OCI-LY3 (cell line): ENCODE results near the gene UIMC1.

Experiments
- H2AFZ ChIP-seq: fragments of 200-600, 300-600 bp; shearing (Covaris generic); 2 replicates; pipeline ENCODE4 v1.6.0; 2014; ENCODE audit warnings: antibody characterized with exemption, low read depth, low read length
- H3K27ac ChIP-seq: fragments of 200-600, 300-600 bp; sonication (generic); 2 replicates; pipeline ENCODE4 v1.5.1; 2014; ENCODE audit warnings: mild to moderate bottlenecking, low read length, moderate library complexity, mixed read lengths
- H3K27me3 ChIP-seq: fragments of 200-600, 300-600 bp; sonication (generic); 2 replicates; pipeline ENCODE4 v1.6.1; 2014; ENCODE audit warnings: low read depth, low read length, mixed read lengths
- H3K36me3 ChIP-seq: fragments of 200-600, 300-600 bp; sonication (generic); replicated peaks from 2 replicates; pipeline ENCODE3; 2014; ENCODE audit warnings: low read depth, low read length, mixed read lengths
- H3K4me1 ChIP-seq: fragments of 300-600, 200-600 bp; sonication (generic); 2 replicates; pipeline ENCODE4 v1.6.1; 2014; ENCODE audit warnings: low read length, mixed read lengths
- H3K4me2 ChIP-seq: fragments of 200-600, 300-600 bp; sonication (generic); 2 replicates; pipeline ENCODE4 v1.6.1; 2014; ENCODE audit warnings: low read length, mixed read lengths
- H3K4me3 ChIP-seq: fragments of 300-600, 200-600 bp; sonication (generic); 2 replicates; pipeline ENCODE4 v1.5.1; 2014; ENCODE audit warnings: antibody characterized with exemption, mild to moderate bottlenecking, low read length, moderate library complexity
- H3K79me2 ChIP-seq: fragments of 300-600, 200-600 bp; shearing (Covaris generic); 2 replicates; pipeline ENCODE4 v1.6.1; 2014; ENCODE audit warnings: mild to moderate bottlenecking, low read length, mixed read lengths
- H3K9ac ChIP-seq: fragments of 300-600, 200-600 bp; shearing (Covaris generic); 2 replicates; pipeline ENCODE4 v1.6.0; 2014; ENCODE audit warnings: mild to moderate bottlenecking, low read length, moderate library complexity
- H3K9me3 ChIP-seq: fragments of 200-600, 300-600 bp; shearing (Covaris generic); 2 replicates; pipeline ENCODE4 v1.6.1; 2014; ENCODE audit warnings: low read length, mixed read lengths; ENCODE audit not compliant: insufficient read depth
- H4K20me1 ChIP-seq: fragments of 200-600, 300-600 bp; sonication (generic); 2 replicates; pipeline ENCODE4 v1.6.1; 2016; ENCODE audit warnings: low read length, mixed read lengths; ENCODE audit not compliant: insufficient read depth
- EZH2phosphoT487 ChIP-seq: fragments of 200-600 bp; shearing (Covaris generic); IDR thresholded peaks from 2 replicates; pipeline ENCODE4 v1.6.1; 2018; ENCODE audit warnings: antibody characterized with exemption, mixed run types, low read depth
- TF ChIP-seq, protein P1 (sequence below): fragments of 200-600, 300-600 bp; sonication (generic); IDR thresholded peaks from 2 replicates; pipeline ENCODE4 v1.5.1; 2014; ENCODE audit warnings: antibody characterized with exemption, low read length, low read depth

UIMC1 gene

DNA sequence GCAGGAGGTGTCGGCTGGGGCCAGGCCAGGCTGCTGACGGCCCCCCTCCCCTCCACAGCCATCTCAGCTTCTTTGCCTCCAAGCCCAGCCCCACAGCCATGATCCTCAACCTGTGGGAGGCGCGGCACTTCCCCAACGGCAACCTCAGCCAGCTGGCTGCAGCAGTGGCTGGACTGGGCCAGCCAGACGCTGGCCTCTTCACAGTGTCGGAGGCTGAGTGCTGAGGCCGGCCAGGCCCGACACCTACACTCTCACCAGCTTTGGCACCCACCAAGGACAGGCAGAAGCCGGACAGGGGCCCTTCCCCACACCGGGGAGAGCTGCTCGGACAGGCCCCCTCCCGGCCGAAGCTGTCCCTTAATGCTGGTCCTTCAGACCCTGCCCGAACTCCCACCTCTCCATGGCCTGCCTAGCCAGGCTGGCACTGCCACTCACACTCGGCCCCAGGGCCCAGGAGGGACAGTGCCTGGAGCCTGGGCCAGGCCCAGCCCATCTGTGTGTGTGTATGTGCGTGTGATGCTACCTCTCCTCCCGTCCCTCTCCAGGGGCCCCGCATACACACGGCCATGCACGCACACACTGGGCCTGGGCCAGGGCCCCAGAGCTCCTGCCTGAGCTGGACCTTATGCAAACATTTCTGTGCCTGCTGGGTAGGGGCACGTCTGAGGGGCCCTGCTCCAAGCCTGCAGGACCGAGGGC is 126.8 kb downstream of the UIMC1 start:
- Histone ChIP-seq H3K4me2 (no peak overlapping the region), H3K79me2 (no peaks in the 10 kb centered on the region), H3K4me3 (no peak overlapping the region), H3K4me1 (peaks cover 1% of the 10 kb centered on the region; the same call in 1 of the 2 replicates), H3K9ac (no peak overlapping the region), H3K27me3 (no peaks in the 10 kb centered on the region), H3K9me3 (no peaks in the 10 kb centered on the region), H2AFZ (no peak overlapping the region), H4K20me1 (no peaks in the 10 kb centered on the region), H3K36me3 (no peaks in the 10 kb centered on the region), H3K27ac (no peak overlapping the region)
- no peak for TF ChIP-seq EZH2phosphoT487
- TF ChIP-seq, protein P1, sequence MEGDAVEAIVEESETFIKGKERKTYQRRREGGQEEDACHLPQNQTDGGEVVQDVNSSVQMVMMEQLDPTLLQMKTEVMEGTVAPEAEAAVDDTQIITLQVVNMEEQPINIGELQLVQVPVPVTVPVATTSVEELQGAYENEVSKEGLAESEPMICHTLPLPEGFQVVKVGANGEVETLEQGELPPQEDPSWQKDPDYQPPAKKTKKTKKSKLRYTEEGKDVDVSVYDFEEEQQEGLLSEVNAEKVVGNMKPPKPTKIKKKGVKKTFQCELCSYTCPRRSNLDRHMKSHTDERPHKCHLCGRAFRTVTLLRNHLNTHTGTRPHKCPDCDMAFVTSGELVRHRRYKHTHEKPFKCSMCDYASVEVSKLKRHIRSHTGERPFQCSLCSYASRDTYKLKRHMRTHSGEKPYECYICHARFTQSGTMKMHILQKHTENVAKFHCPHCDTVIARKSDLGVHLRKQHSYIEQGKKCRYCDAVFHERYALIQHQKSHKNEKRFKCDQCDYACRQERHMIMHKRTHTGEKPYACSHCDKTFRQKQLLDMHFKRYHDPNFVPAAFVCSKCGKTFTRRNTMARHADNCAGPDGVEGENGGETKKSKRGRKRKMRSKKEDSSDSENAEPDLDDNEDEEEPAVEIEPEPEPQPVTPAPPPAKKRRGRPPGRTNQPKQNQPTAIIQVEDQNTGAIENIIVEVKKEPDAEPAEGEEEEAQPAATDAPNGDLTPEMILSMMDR = no peak

DNA sequence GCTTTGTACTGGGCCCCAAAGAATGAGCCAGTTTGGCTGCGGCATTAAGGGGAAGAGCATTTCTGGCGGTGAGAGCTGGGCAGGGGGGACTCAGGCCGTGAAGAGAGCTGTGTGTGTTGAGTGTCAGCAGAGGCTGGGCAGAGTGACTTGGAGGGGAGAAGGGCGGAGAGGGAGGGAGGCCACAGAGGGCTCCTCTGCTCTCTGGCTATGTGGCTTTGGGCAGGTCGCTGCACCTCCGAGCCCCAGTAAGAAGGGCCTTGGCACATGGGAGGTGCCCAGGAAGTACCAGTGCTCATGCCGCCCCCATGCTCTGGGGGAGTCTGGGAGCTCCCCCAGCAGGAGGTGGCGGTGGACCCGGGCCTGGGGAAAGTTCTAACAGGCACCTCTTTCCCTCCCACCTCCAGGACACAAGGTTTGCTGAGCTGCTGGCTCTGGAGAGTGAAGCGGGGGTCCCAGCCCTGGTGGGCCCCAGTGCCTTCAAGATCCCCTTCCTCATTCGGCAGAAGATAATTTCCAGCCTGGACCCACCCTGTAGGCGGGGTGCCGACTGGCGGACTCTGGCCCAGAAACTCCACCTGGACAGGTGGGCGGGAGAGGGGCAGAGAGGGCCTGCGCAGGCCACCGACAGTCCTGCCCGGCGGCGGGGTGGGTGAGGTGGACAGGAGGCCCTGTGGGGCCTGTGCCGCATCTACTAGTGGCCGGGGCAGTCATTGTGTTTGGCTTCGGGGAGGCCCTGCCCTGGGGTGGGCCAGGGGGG is 127.5 kb downstream of the UIMC1 start:
- Histone ChIP-seq H3K4me2 (no peak overlapping the region), H2AFZ (no peak overlapping the region), H3K4me3 (no peak overlapping the region), H3K36me3 (no peaks in the 10 kb centered on the region), H3K27me3 (no peaks in the 10 kb centered on the region), H3K9ac (no peak overlapping the region), H3K4me1 (no peaks in the 10 kb centered on the region), H3K27ac (no peak overlapping the region), H3K9me3 (no peaks in the 10 kb centered on the region), H3K79me2 (no peaks in the 10 kb centered on the region), H4K20me1 (no peaks in the 10 kb centered on the region)
- TF ChIP-seq, protein P1 = no peak
- TF ChIP-seq EZH2phosphoT487 = no peak

DNA sequence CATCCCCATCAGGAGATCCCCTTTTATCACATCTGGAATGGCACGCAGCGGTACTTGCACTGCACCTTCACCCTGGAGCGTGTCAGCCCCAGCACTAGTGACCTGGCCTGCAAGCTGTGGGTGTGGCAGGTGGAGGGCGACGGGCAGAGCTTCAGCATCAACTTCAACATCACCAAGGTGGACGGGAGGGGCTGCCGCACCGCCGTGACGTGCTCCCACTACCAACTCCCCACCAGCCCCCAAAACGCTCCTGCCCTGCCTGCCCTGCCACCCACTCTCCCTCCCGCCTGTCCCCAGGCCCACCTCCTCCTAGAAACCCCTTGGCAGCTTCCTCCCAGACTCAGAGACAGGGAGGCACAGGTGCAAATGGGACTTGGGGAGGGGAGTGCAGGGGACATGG is 128.1 kb downstream of the UIMC1 start:
- Histone ChIP-seq H3K4me1 (no peaks in the 10 kb centered on the region), H3K9me3 (no peaks in the 10 kb centered on the region), H3K9ac (no peak overlapping the region), H3K27ac (no peak overlapping the region), H3K36me3 (no peaks in the 10 kb centered on the region), H4K20me1 (no peaks in the 10 kb centered on the region), H3K4me2 (no peak overlapping the region), H3K79me2 (no peaks in the 10 kb centered on the region), H2AFZ (no peak overlapping the region), H3K4me3 (no peak overlapping the region), H3K27me3 (no peaks in the 10 kb centered on the region)
- TF ChIP-seq EZH2phosphoT487 = no peak
- TF ChIP-seq, protein P1 = no peak

DNA sequence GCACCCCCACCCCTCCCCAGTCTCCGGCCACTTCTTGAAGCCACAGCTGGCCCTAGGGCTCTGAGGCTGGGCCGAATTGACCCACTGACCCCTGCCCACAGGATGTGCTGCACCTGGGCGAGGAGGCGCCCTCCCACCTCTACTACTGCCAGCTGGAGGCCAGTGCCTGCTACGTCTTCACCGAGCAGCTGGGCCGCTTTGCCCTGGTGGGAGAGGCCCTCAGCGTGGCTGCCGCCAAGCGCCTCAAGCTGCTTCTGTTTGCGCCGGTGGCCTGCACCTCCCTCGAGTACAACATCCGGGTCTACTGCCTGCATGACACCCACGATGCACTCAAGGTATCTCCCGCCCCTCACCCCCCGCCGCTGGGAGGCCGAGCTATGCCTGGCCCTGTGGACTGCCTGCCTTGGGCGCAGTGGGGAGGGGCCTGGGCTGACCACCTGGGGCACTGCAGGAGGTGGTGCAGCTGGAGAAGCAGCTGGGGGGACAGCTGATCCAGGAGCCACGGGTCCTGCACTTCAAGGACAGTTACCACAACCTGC is 128.7 kb downstream of the UIMC1 start:
- Histone ChIP-seq H3K4me1 (no peaks in the 10 kb centered on the region), H3K4me2 (no peak overlapping the region), H3K9me3 (no peaks in the 10 kb centered on the region), H3K36me3 (no peaks in the 10 kb centered on the region), H4K20me1 (no peaks in the 10 kb centered on the region), H3K9ac (no peak overlapping the region), H3K79me2 (no peaks in the 10 kb centered on the region), H3K4me3 (no peak overlapping the region), H3K27me3 (no peaks in the 10 kb centered on the region), H2AFZ (no peak overlapping the region), H3K27ac (no peak overlapping the region)
- no peak for TF ChIP-seq EZH2phosphoT487
- TF ChIP-seq, protein P1 = no peak
